ENCODE data around the gene MROH2A. TPM values are rescaled to one million over a fixed set of nuclear protein-coding genes. Genes with fewer than 3 reads are reported as not detected.

MROH2A gene
- total and polyA plus RNA-seq, 9 of the 15 experiments (the other 6 are each of a cell fraction or from before 2014, with no cell fraction given), result 0.03 TPM; not detected in 8

DNA sequence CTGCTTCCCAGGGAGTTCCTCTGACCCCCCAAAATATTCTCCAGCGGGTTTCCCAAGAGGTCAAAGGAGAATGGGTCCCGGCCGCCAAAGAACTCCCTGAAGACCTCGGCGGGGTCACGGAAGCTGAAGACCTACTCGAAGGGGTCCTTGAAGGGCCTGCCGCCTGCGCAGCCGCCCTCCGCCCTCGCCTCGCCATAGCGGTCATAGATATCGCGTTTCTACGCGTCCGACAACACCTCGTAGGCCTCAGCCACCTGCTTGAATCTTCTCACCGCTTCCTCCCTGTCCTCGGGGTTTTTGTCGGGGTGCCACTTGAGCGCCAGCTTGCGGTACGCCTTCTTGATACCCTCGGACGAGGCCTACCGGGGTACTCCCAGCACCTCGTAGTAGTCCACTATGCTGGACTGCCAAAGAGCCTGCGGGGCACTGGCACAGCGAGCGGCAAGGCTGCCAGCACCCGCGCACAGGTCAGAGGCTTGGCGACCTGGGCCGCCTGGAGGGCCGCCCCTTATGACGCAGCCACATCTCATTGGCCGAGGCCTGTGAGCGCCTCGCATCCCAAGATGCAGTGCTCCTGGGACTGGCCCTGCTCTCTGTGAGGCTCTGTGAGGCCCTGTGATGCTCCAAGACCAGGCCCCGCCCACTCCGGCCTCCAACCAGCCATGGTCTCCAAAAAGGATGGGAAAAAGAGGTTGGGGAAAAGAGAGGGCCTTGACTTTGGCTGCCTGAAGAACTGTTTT lies 23.1 kb upstream of the MROH2A start:
- intact Hi-C loops (cut with micrococcal nuclease) (no loop called here), in situ Hi-C loops (cut with MboI) (no loop called here)
- Histone ChIP-seq H3K9me1 (ENCODE audit: control insufficient read depth, insufficient read depth, low read length) (no peaks in the 10 kb centered on the region), H3K79me2 (ENCODE audit: control insufficient read depth, insufficient read depth, low read length) (no peaks in the 10 kb centered on the region), H3K4me1 (replicated peaks in 1 of 2; ENCODE audit: control insufficient read depth in 2 of 2, insufficient read depth in 2 of 2, low read length in 2 of 2) (peaks cover 0 to 5% of the 10 kb centered on the region in 2 experiments; a peak in 2 of 5 replicates), H3K4me3 (no peak overlapping the region), H3K27me3 (ENCODE audit: control insufficient read depth in 2 of 2, insufficient read depth in 2 of 2, low read length in 2 of 2) (peaks cover 0 to 8% of the 10 kb centered on the region in 2 experiments; a peak in 2 of 5 replicates), H3K9me3 (replicated peaks; ENCODE audit: control insufficient read depth, insufficient read depth, low read depth, low read length) (no peaks in the 10 kb centered on the region), H3K27ac (ENCODE audit: extremely low read depth, low read depth, low read length) (no peak overlapping the region), H4K20me1 (replicated peaks; ENCODE audit: control insufficient read depth, insufficient read depth, low read length) (no peaks in the 10 kb centered on the region), H3K4me2 (ENCODE audit: insufficient read depth, low read length) (no peak overlapping the region), H3K36me3 (ENCODE audit: control insufficient read depth, insufficient read depth, low read length) (no peaks in the 10 kb centered on the region), H3K9ac (ENCODE audit: insufficient read depth in 1 of 2, low read depth in 2 of 2, low read length in 2 of 2) (no peak overlapping the region), H2AFZ (ENCODE audit: low read depth, low read length) (no peak overlapping the region)
- FAIRE-seq, result no peak
- BruUV-seq (replicated peaks), result no TSS peak
- CTCF ChIA-PET (ENCODE audit: low intra/inter-chr PET ratio), result no interaction called here
- WGBS (ENCODE audit: insufficient coverage, low coverage, missing lambda C conversion rate), result 16% methylated on average over 17 of the region's 44 CpGs
- peak; percentile 86 for ATAC-seq
- POLR2A ChIA-PET, result interaction anchor here (0.6 kb wide), 1 partner anchor 12 kb away, joined by 3 read pairs; no protein-coding TSS in a partner anchor
- DNase-seq (ENCODE audit: extremely low read depth in 1 of 4, low spot score in 3 of 4), result peak in 2 of 4 experiments; percentile 5 to 8
- no peak for TF ChIP-seq RBM15 (IDR thresholded peaks at IDR 0.05; ENCODE audit: insufficient read depth, low read length)
- no peak for TF ChIP-seq ZNF134 (CRISPR knock-in tag; conservative IDR thresholded peaks at IDR 0.05)
- no peak for TF ChIP-seq ZNF668 (CRISPR knock-in tag; IDR thresholded peaks at IDR 0.05)
- TF ChIP-seq MAFK (IDR thresholded peaks at IDR 0.05; ENCODE audit: low read length), result no peak
- TF ChIP-seq YBX1 (IDR thresholded peaks at IDR 0.05), result no peak
- no peak for TF ChIP-seq ZNF695 (CRISPR knock-in tag; IDR thresholded peaks at IDR 0.05)
- no peak for TF ChIP-seq CBX1 (IDR thresholded peaks at IDR 0.05; ENCODE audit: low read depth)
- peak; percentile 35; the same call in 1 of the 2 replicates for TF ChIP-seq L3MBTL2 (IDR thresholded peaks at IDR 0.05)
- TF ChIP-seq CREB1 (IDR thresholded peaks at IDR 0.05), result no peak
- peak; percentile 36; the same call in 1 of the 2 replicates for TF ChIP-seq CREB1 (CRISPR knock-in tag; IDR thresholded peaks at IDR 0.05)
- TF ChIP-seq, protein P1, sequence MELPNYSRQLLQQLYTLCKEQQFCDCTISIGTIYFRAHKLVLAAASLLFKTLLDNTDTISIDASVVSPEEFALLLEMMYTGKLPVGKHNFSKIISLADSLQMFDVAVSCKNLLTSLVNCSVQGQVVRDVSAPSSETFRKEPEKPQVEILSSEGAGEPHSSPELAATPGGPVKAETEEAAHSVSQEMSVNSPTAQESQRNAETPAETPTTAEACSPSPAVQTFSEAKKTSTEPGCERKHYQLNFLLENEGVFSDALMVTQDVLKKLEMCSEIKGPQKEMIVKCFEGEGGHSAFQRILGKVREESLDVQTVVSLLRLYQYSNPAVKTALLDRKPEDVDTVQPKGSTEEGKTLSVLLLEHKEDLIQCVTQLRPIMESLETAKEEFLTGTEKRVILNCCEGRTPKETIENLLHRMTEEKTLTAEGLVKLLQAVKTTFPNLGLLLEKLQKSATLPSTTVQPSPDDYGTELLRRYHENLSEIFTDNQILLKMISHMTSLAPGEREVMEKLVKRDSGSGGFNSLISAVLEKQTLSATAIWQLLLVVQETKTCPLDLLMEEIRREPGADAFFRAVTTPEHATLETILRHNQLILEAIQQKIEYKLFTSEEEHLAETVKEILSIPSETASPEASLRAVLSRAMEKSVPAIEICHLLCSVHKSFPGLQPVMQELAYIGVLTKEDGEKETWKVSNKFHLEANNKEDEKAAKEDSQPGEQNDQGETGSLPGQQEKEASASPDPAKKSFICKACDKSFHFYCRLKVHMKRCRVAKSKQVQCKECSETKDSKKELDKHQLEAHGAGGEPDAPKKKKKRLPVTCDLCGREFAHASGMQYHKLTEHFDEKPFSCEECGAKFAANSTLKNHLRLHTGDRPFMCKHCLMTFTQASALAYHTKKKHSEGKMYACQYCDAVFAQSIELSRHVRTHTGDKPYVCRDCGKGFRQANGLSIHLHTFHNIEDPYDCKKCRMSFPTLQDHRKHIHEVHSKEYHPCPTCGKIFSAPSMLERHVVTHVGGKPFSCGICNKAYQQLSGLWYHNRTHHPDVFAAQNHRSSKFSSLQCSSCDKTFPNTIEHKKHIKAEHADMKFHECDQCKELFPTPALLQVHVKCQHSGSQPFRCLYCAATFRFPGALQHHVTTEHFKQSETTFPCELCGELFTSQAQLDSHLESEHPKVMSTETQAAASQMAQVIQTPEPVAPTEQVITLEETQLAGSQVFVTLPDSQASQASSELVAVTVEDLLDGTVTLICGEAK (IDR thresholded peaks at IDR 0.05), result no peak
- TF ChIP-seq, protein P1 (CRISPR knock-in tag; IDR thresholded peaks at IDR 0.05), result no peak
